IMR-90 (cell line): ENCODE data around the gene RFX1. TPM values are rescaled to one million over a fixed set of nuclear protein-coding genes. Genes with fewer than 3 reads are reported as not detected.

Experiments
- ATAC-seq: fragments of 200-7000 bp; cut with Tn5 transposase; 2 replicates; pipeline ENCODE4 v1.9.1; 2020; ENCODE audit warnings: low read depth, mild to moderate bottlenecking, moderate library complexity
- BruUV-seq: library from RNA; stranded (reverse); fragments of 400-500 nt; replicated peaks from 2 replicates; lab custom pipeline; 2021; lab: Mats Ljungman, UMichigan
- CTCF ChIA-PET: fragments of 300-600 bp; formaldehyde crosslinking; extraction: SDS; loops from one replicate; lab custom pipeline; 2021; ENCODE audit warnings: antibody characterized with exemption; lab: Yijun Ruan, JAX
- POLR2A ChIA-PET: fragments of 300-600 bp; sonication (Branson Sonifier 250); formaldehyde crosslinking; loops from one replicate; lab custom pipeline; 2022; ENCODE audit warnings: antibody characterized with exemption; ENCODE audit not compliant: unreplicated experiment; lab: Charles Lee
- DNase-seq: peaks from one replicate; pipeline ENCODE4 v3.0.0; 2013
- H2AFZ ChIP-seq: replicated peaks from 2 replicates; pipeline ENCODE3; 2013; ENCODE audit warnings: low read length, mild to moderate bottlenecking; ENCODE audit not compliant: poor library complexity
- H2AK5ac ChIP-seq: 2 replicates; pipeline ENCODE4 v1.6.1; 2013; ENCODE audit warnings: low read depth, low read length, inconsistent platforms
- H2AK9ac ChIP-seq: replicated peaks from 2 replicates; pipeline ENCODE3; 2013; ENCODE audit warnings: mild to moderate bottlenecking, low read depth, low read length, moderate library complexity; ENCODE audit not compliant: poor library complexity
- H2BK120ac ChIP-seq: 2 replicates; pipeline ENCODE4 v1.6.1; 2013; ENCODE audit warnings: low read depth, low read length, inconsistent platforms
- H2BK15ac ChIP-seq: 3 replicates; pipeline ENCODE4 v1.6.1; 2013; ENCODE audit warnings: low read depth, low read length, inconsistent platforms
- H2BK20ac ChIP-seq: 2 replicates; pipeline ENCODE4 v1.6.1; 2013; ENCODE audit warnings: low read depth, mild to moderate bottlenecking, inconsistent platforms, low read length, moderate library complexity
- H2BK5ac ChIP-seq: 2 replicates; pipeline ENCODE4 v1.6.1; 2013; ENCODE audit warnings: mild to moderate bottlenecking, low read depth, low read length, inconsistent platforms; ENCODE audit not compliant: poor library complexity, severe bottlenecking
- H3K14ac ChIP-seq: replicated peaks from 2 replicates; pipeline ENCODE4 v1.6.1; 2013; ENCODE audit warnings: low read depth, low read length, inconsistent platforms
- H3K18ac ChIP-seq: 2 replicates; pipeline ENCODE4 v1.6.1; 2013; ENCODE audit warnings: low read depth, low read length, control low read depth
- H3K23ac ChIP-seq: 2 replicates; pipeline ENCODE4 v1.6.1; 2013; ENCODE audit warnings: low read depth, low read length, inconsistent platforms
- H3K27ac ChIP-seq: 2 replicates; pipeline ENCODE4 v1.5.1; 2013; ENCODE audit warnings: mild to moderate bottlenecking, control low read depth, low read length; ENCODE audit not compliant: insufficient read depth
- H3K27me3 ChIP-seq: 2 replicates; pipeline ENCODE4 v1.6.1; 2013; ENCODE audit warnings: low read length; ENCODE audit not compliant: control insufficient read depth, insufficient read depth
- H3K36me3 ChIP-seq: 2 replicates; pipeline ENCODE4 v1.6.1; 2013; ENCODE audit warnings: low read length, mixed read lengths; ENCODE audit not compliant: control insufficient read depth, insufficient read depth
- H3K4ac ChIP-seq: 2 replicates; pipeline ENCODE4 v1.6.1; 2013; ENCODE audit warnings: low read depth, low read length, inconsistent platforms
- H3K4me1 ChIP-seq: 2 replicates; pipeline ENCODE4 v1.6.1; 2013; ENCODE audit warnings: low read length, mixed read lengths; ENCODE audit not compliant: control insufficient read depth, insufficient read depth
- H3K4me2 ChIP-seq: 2 replicates; pipeline ENCODE4 v1.6.1; 2013; ENCODE audit warnings: low read depth, mild to moderate bottlenecking, control low read depth, low read length, moderate library complexity
- H3K4me3 ChIP-seq: 2 replicates; pipeline ENCODE4 v1.5.1; 2013; ENCODE audit warnings: low read depth, mild to moderate bottlenecking, control low read depth, low read length, moderate library complexity; ENCODE audit not compliant: insufficient read depth
- H3K56ac ChIP-seq: 2 replicates; pipeline ENCODE4 v1.6.1; 2013; ENCODE audit warnings: low read length, inconsistent platforms; ENCODE audit not compliant: insufficient read depth; ENCODE audit errors: extremely low read depth
- H3K79me1 ChIP-seq, 2 experiments: 2 replicates each; pipeline ENCODE4 v1.6.1; 2013; ENCODE audit warnings: low read length in 2 of 2, inconsistent platforms in 1 of 2, low read depth in 1 of 2
- H3K9ac ChIP-seq: 2 replicates; pipeline ENCODE4 v1.6.1; 2013; ENCODE audit warnings: low read depth, low read length, control low read depth
- H3K9me1 ChIP-seq: 2 replicates; pipeline ENCODE4 v1.6.1; 2013; ENCODE audit warnings: low read length, inconsistent platforms; ENCODE audit not compliant: insufficient read depth
- H3K9me3 ChIP-seq: 2 replicates; pipeline ENCODE4 v1.6.1; 2013; ENCODE audit warnings: low read length; ENCODE audit not compliant: control insufficient read depth, insufficient read depth
- H4K20me1 ChIP-seq: 2 replicates; pipeline ENCODE4 v1.6.1; 2013; ENCODE audit warnings: low read length, inconsistent platforms; ENCODE audit not compliant: insufficient read depth
- H4K5ac ChIP-seq: 2 replicates; pipeline ENCODE4 v1.6.1; 2013; ENCODE audit warnings: mild to moderate bottlenecking, low read depth, low read length, control low read depth
- H4K8ac ChIP-seq, 2 experiments: 2 replicates each; pipeline ENCODE4 v1.6.1; 2013; ENCODE audit warnings: low read depth in 2 of 2, low read length in 2 of 2, control low read depth in 1 of 2, inconsistent platforms in 1 of 2
- H4K91ac ChIP-seq: 2 replicates; pipeline ENCODE4 v1.6.1; 2013; ENCODE audit warnings: low read depth, low read length, inconsistent platforms; ENCODE audit not compliant: insufficient read depth
- CEBPB ChIP-seq: IDR thresholded peaks from 2 replicates; pipeline ENCODE4 v1.6.1; 2012; ENCODE audit warnings: low read depth, low read length, improper control_type of control experiment
- MAFK ChIP-seq: IDR thresholded peaks from 2 replicates; pipeline ENCODE4 v1.6.1; 2012; ENCODE audit warnings: low read depth, low read length, improper control_type of control experiment
- MXI1 ChIP-seq: IDR thresholded peaks from 2 replicates; pipeline ENCODE4 v1.6.1; 2012; ENCODE audit warnings: low read depth, mild to moderate bottlenecking, low read length, moderate library complexity, borderline replicate concordance
- NFE2L2 ChIP-seq: fragments of 150-350 bp; IDR thresholded peaks from 2 replicates; pipeline ENCODE4 v1.6.1; 2016; ENCODE audit warnings: low read depth, mild to moderate bottlenecking, low read length
- POLR2A ChIP-seq: IDR thresholded peaks from 2 replicates; pipeline ENCODE4 v1.6.1; 2012; ENCODE audit warnings: mild to moderate bottlenecking, low read depth, low read length
- RFX5 ChIP-seq: IDR thresholded peaks from 2 replicates; pipeline ENCODE4 v1.8.0; 2012; ENCODE audit warnings: low read depth, mild to moderate bottlenecking, low read length, moderate library complexity
- SMC3 ChIP-seq: fragments of 150-350 bp; IDR thresholded peaks from 2 replicates; pipeline ENCODE4 v1.6.1; 2016; ENCODE audit warnings: low read depth, mild to moderate bottlenecking, antibody characterized with exemption, low read length, moderate library complexity
- whole genome bisulfite sequencing, 2 experiments: methylation state at CpG; one replicate each; pipeline versions ENCODE4 v1.1.5 to v1.1.7; 2013; ENCODE audit warnings: missing lambda C conversion rate in 2 of 2; ENCODE audit not compliant: insufficient read length in 1 of 2; ENCODE audit errors: extremely low coverage in 2 of 2; 5-methylcytosine and 5-hydroxymethylcytosine counted together
- dilution Hi-C: fragments of 300-500 bp; cut with HindIII; formaldehyde crosslinking; loops from one replicate; pipeline ENCODE4 v1.14.3; 2018; ENCODE audit warnings: low sequenced_read_pairs; ENCODE audit not compliant: unreplicated experiment
- in situ Hi-C: fragments of 300-500 bp; cut with MboI; formaldehyde crosslinking; loops from 3 replicates; pipeline ENCODE4 v1.14.3; 2019; ENCODE audit warnings: low sequenced_read_pairs, inconsistent platforms, mixed read lengths
- intact Hi-C: fragments of 100-400 bp; cut with micrococcal nuclease; formaldehyde crosslinking; loops from 2 replicates; pipeline ENCODE4 v1.10.0; 2022
- polyA plus RNA-seq, 3 experiments: library from polyadenylated mRNA; depleted of rRNA; stranded (reverse); fragments of >200 nt; gene quantifications; 2 replicates each; pipeline ENCODE4 v1.2.3, GENCODE V29; 2012; ENCODE audit warnings: low replicate concordance in 1 of 3
- total RNA-seq: library from RNA; depleted of rRNA; stranded (reverse); fragments of >200 nt; gene quantifications from 2 replicates; pipeline ENCODE4 v1.2.3, GENCODE V29; 2012
- TF ChIP-seq, protein P1 (sequence below): conservative IDR thresholded peaks from 2 replicates; pipeline ENCODE4 v1.5.1; 2012; ENCODE audit warnings: mild to moderate bottlenecking, low read depth, low read length, improper control_type of control experiment
- TF ChIP-seq, protein P2 (sequence below): fragments of 150-350 bp; IDR thresholded peaks from 2 replicates; pipeline ENCODE4 v1.6.1; 2017; ENCODE audit warnings: mild to moderate bottlenecking, antibody characterized with exemption, low read length, low read depth
- TF ChIP-seq, protein P3 (sequence below): fragments of 150-350 bp; IDR thresholded peaks from 2 replicates; pipeline ENCODE4 v1.6.1; 2016; ENCODE audit warnings: low read depth, mild to moderate bottlenecking, low read length, moderate library complexity, borderline replicate concordance

Gene RFX1
- total and polyA plus RNA-seq, 2 of the 4 experiments (the other 2 are of a cell fraction): 0.36 to 3.1 TPM

DNA sequence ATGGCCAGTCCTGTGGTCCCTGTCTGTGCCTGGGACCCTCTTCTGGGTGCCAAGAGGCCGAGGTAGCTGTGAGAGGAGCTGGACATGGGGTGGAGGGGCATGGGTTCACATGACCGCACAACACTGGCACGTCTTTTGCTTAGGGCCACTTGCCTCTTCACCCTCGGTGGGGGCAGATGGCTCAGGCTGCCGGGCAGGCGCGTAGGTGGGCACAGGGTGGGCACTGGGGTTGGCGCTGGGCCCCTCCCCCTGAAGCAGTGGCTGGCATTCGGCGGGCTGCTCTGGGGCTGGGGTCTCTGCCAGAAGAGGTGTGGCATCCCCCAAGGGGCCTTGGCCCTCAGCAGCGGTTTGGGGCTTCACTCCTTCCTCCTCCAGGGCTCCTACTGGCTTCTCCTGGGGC lies 47.4 kb upstream of the RFX1 start:
- POLR2A ChIA-PET: no interaction called here
- no peak overlapping the region for H3K4me2 ChIP-seq
- no peak for ATAC-seq
- H3K27me3 ChIP-seq: peaks cover 19% of the 10 kb centered on the region; the same call in 1 of the 2 replicates
- no peak overlapping the region for H4K91ac ChIP-seq
- H3K18ac ChIP-seq: no peak overlapping the region
- no peak for TF ChIP-seq CEBPB
- TF ChIP-seq POLR2A: no peak
- no peak for TF ChIP-seq NFE2L2
- TF ChIP-seq MXI1: no peak
- TF ChIP-seq, protein P1, sequence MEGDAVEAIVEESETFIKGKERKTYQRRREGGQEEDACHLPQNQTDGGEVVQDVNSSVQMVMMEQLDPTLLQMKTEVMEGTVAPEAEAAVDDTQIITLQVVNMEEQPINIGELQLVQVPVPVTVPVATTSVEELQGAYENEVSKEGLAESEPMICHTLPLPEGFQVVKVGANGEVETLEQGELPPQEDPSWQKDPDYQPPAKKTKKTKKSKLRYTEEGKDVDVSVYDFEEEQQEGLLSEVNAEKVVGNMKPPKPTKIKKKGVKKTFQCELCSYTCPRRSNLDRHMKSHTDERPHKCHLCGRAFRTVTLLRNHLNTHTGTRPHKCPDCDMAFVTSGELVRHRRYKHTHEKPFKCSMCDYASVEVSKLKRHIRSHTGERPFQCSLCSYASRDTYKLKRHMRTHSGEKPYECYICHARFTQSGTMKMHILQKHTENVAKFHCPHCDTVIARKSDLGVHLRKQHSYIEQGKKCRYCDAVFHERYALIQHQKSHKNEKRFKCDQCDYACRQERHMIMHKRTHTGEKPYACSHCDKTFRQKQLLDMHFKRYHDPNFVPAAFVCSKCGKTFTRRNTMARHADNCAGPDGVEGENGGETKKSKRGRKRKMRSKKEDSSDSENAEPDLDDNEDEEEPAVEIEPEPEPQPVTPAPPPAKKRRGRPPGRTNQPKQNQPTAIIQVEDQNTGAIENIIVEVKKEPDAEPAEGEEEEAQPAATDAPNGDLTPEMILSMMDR: no peak
- TF ChIP-seq, protein P2, sequence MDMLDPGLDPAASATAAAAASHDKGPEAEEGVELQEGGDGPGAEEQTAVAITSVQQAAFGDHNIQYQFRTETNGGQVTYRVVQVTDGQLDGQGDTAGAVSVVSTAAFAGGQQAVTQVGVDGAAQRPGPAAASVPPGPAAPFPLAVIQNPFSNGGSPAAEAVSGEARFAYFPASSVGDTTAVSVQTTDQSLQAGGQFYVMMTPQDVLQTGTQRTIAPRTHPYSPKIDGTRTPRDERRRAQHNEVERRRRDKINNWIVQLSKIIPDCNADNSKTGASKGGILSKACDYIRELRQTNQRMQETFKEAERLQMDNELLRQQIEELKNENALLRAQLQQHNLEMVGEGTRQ: no peak
- TF ChIP-seq SMC3: no peak
- no peak for TF ChIP-seq MAFK
- no peak for TF ChIP-seq RFX5
- TF ChIP-seq, protein P3, sequence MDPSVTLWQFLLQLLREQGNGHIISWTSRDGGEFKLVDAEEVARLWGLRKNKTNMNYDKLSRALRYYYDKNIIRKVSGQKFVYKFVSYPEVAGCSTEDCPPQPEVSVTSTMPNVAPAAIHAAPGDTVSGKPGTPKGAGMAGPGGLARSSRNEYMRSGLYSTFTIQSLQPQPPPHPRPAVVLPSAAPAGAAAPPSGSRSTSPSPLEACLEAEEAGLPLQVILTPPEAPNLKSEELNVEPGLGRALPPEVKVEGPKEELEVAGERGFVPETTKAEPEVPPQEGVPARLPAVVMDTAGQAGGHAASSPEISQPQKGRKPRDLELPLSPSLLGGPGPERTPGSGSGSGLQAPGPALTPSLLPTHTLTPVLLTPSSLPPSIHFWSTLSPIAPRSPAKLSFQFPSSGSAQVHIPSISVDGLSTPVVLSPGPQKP: no peak
- WGBS, 2 experiments: 59% methylated on average over 2 of the region's 11 CpGs; no CpG with 5 or more reads in 1 of the 2 experiments
- no peak for DNase-seq
- H4K8ac ChIP-seq: no peak overlapping the region
- H2BK15ac ChIP-seq: no peak overlapping the region
- CTCF ChIA-PET: no interaction called here
- H3K4me1 ChIP-seq: peaks cover 1% of the 10 kb centered on the region; the same call in 1 of the 2 replicates
- intact Hi-C loops (no loop called here), dilution Hi-C loops (no loop called here), in situ Hi-C loops (no loop called here)
- H2AK5ac ChIP-seq: no peak overlapping the region
- H2AK9ac ChIP-seq: no peak overlapping the region
- H3K36me3 ChIP-seq: no peaks in the 10 kb centered on the region
- no peak overlapping the region for H3K4ac ChIP-seq
- H2BK5ac ChIP-seq: no peak overlapping the region
- no peaks in the 10 kb centered on the region for H3K79me1 ChIP-seq
- H3K9ac ChIP-seq: no peak overlapping the region
- no peak overlapping the region for H2BK20ac ChIP-seq
- H4K20me1 ChIP-seq: no peaks in the 10 kb centered on the region
- H3K9me3 ChIP-seq: peaks cover 2% of the 10 kb centered on the region; the same call in 1 of the 2 replicates
- H2AFZ ChIP-seq: peak overlapping the region; percentile 33
- no peak overlapping the region for H3K27ac ChIP-seq
- no TSS peak for BruUV-seq
- H2BK120ac ChIP-seq: no peak overlapping the region
- no peak overlapping the region for H3K23ac ChIP-seq
- H3K14ac ChIP-seq: no peak overlapping the region
- H3K56ac ChIP-seq: no peak overlapping the region
- H4K5ac ChIP-seq: no peak overlapping the region
- no peaks in the 10 kb centered on the region for H3K9me1 ChIP-seq
- H3K4me3 ChIP-seq: no peak overlapping the region
